ENCODE data around the gene LILRB1.

The LILRB1 gene

GRCh38 chr19:54662730-54663129 is 32.4 kb downstream of the LILRB1 start, which contains the start of gene LILRB4:
LILRB4 (plus strand) TSS chr19:54662985; CDS start chr19:54663034, 49 bp downstream.
- no peaks in the 10 kb centered on the region for H3K9me2 ChIP-seq (replicated peaks; ENCODE audit: low read depth, low read length)
- no peaks in the 10 kb centered on the region for H4K20me1 ChIP-seq (ENCODE audit: insufficient read depth, low read length, poor library complexity, severe bottlenecking)
- H3K4me2 ChIP-seq (ENCODE audit: low read depth, low read length, poor library complexity, severe bottlenecking), result no peak within 1 kb of the TSS
- no peak within 1 kb of the TSS for H3K9ac ChIP-seq (ENCODE audit: low read depth, low read length, poor library complexity, severe bottlenecking)
- H3K36me3 ChIP-seq (ENCODE audit: insufficient read depth, low read length), result no peaks in the 10 kb centered on the region
- H3F3A ChIP-seq (ENCODE audit: low read depth), result no peaks in the 10 kb centered on the region
- TF ChIP-seq CTCF (conservative IDR thresholded peaks at IDR 0.05; ENCODE audit: low read length) (no peak), EZH2phosphoT487 (IDR thresholded peaks at IDR 0.05; ENCODE audit: borderline replicate concordance) (no peak)
- H3K79me2 ChIP-seq (ENCODE audit: insufficient read depth, low read length), result no peaks in the 10 kb centered on the region
- no peak within 1 kb of the TSS for H3K4me3 ChIP-seq (ENCODE audit: low read length, poor library complexity, severe bottlenecking)
- H2AFZ ChIP-seq (ENCODE audit: low read length), result no peak within 1 kb of the TSS
- no peaks in the 10 kb centered on the region for H3K4me1 ChIP-seq (ENCODE audit: insufficient read depth, low read length, poor library complexity, severe bottlenecking)
- H3K9me3 ChIP-seq (ENCODE audit: insufficient read depth, low read depth, low read length), result no peaks in the 10 kb centered on the region
- no peaks in the 10 kb centered on the region for H3K27me3 ChIP-seq (ENCODE audit: insufficient read depth, low read length, poor library complexity, severe bottlenecking)

- TF ChIP-seq CTCF (conservative IDR thresholded peaks at IDR 0.05; ENCODE audit: low read length) (no peak), EZH2phosphoT487 (IDR thresholded peaks at IDR 0.05; ENCODE audit: borderline replicate concordance) (no peak)
- no peaks in the 10 kb centered on the region for H3K4me1 ChIP-seq (ENCODE audit: insufficient read depth, low read length, poor library complexity, severe bottlenecking)
- H3K9me2 ChIP-seq (replicated peaks; ENCODE audit: low read depth, low read length), result no peaks in the 10 kb centered on the region
- H3K4me2 ChIP-seq (ENCODE audit: low read depth, low read length, poor library complexity, severe bottlenecking), result no peak overlapping the region
- no peak overlapping the region for H2AFZ ChIP-seq (ENCODE audit: low read length)
- no peaks in the 10 kb centered on the region for H3K27me3 ChIP-seq (ENCODE audit: insufficient read depth, low read length, poor library complexity, severe bottlenecking)
- H4K20me1 ChIP-seq (ENCODE audit: insufficient read depth, low read length, poor library complexity, severe bottlenecking), result no peaks in the 10 kb centered on the region
- no peak overlapping the region for H3K9ac ChIP-seq (ENCODE audit: low read depth, low read length, poor library complexity, severe bottlenecking)
- H3K36me3 ChIP-seq (ENCODE audit: insufficient read depth, low read length), result no peaks in the 10 kb centered on the region
- no peaks in the 10 kb centered on the region for H3K79me2 ChIP-seq (ENCODE audit: insufficient read depth, low read length)
- H3K4me3 ChIP-seq (ENCODE audit: low read length, poor library complexity, severe bottlenecking), result no peak overlapping the region
- peaks cover 6% of the 10 kb centered on the region; the same call in 1 of the 2 replicates for H3K9me3 ChIP-seq (ENCODE audit: insufficient read depth, low read depth, low read length)
- H3F3A ChIP-seq (ENCODE audit: low read depth), result no peaks in the 10 kb centered on the region
Observed at GRCh38 chr19:54665530-54665929, 35.2 kb downstream of the LILRB1 start.

GRCh38 chr19:54667217-54667616 is 36.9 kb downstream of the LILRB1 start:
- H3K36me3 ChIP-seq (ENCODE audit: insufficient read depth, low read length), result no peaks in the 10 kb centered on the region

More at GRCh38 chr19:54667217-54667616, 36.9 kb downstream of the LILRB1 start:
- Histone ChIP-seq H3K9ac (ENCODE audit: low read depth, low read length, poor library complexity, severe bottlenecking) (no peak overlapping the region), H3K4me1 (ENCODE audit: insufficient read depth, low read length, poor library complexity, severe bottlenecking) (no peaks in the 10 kb centered on the region), H3K9me3 (ENCODE audit: insufficient read depth, low read depth, low read length) (peaks cover 6% of the 10 kb centered on the region; the same call in 1 of the 2 replicates), H2AFZ (ENCODE audit: low read length) (no peak overlapping the region), H4K20me1 (ENCODE audit: insufficient read depth, low read length, poor library complexity, severe bottlenecking) (no peaks in the 10 kb centered on the region), H3K4me3 (ENCODE audit: low read length, poor library complexity, severe bottlenecking) (no peak overlapping the region), H3K79me2 (ENCODE audit: insufficient read depth, low read length) (no peaks in the 10 kb centered on the region), H3K27me3 (ENCODE audit: insufficient read depth, low read length, poor library complexity, severe bottlenecking) (no peaks in the 10 kb centered on the region), H3K4me2 (ENCODE audit: low read depth, low read length, poor library complexity, severe bottlenecking) (no peak overlapping the region), H3F3A (ENCODE audit: low read depth) (no peaks in the 10 kb centered on the region), H3K9me2 (replicated peaks; ENCODE audit: low read depth, low read length) (no peaks in the 10 kb centered on the region)
- no peak for TF ChIP-seq EZH2phosphoT487 (IDR thresholded peaks at IDR 0.05; ENCODE audit: borderline replicate concordance)
- TF ChIP-seq CTCF (conservative IDR thresholded peaks at IDR 0.05; ENCODE audit: low read length), result no peak

All from Loucy (cell line).